HepG2 (cell line): ENCODE measurements around the gene CCT4. TPM values are rescaled to one million over a fixed set of nuclear protein-coding genes. Genes with fewer than 3 reads are reported as not detected.
A peak's percentile ranks its signal among the peaks of the same experiment; 100 is the strongest.
"Not testable (repeated sequence)": the region's sequence is repeated elsewhere in the genome, so short reads cannot be mapped to it uniquely, and the experiment has no call there.

Experiments used
- ATAC-seq: fragments of 200-7000 bp; cut with Tn5 transposase; 3 replicates; pipeline ENCODE4 v1.9.1; 2020; ENCODE audit warnings: mild to moderate bottlenecking, moderate library complexity
- BruUV-seq: library from RNA; stranded (reverse); fragments of 400-500 nt; replicated peaks from 2 replicates; lab custom pipeline; 2021; lab: Mats Ljungman, UMichigan
- CTCF ChIA-PET: fragments of 300-600 bp; formaldehyde crosslinking; extraction: SDS; loops from one replicate; lab custom pipeline; 2021; ENCODE audit warnings: low total read pairs, inconsistent platforms, low intra/inter-chr PET ratio; lab: Yijun Ruan, JAX
- POLR2A ChIA-PET: fragments of 350-600 bp; sonication (Branson Sonifier 250); formaldehyde crosslinking; loops from one replicate; lab custom pipeline; 2020; ENCODE audit warnings: antibody characterized with exemption, inconsistent platforms; lab: Yijun Ruan, JAX
- DNase-seq: peaks from one replicate; pipeline ENCODE4 v3.0.0-alpha.2; 2015; ENCODE audit warnings: low spot score
- FAIRE-seq: peaks from 3 replicates; lab custom pipeline; 2011; peaks lifted over from hg19 to GRCh38; lab: Jason Lieb, UNC
- H2AFZ ChIP-seq: one replicate; pipeline ENCODE4 v1.6.1; 2011; ENCODE audit warnings: low read length, inconsistent platforms
- H3K27ac ChIP-seq: fragments of 300-600 bp; 3 replicates; pipeline ENCODE4 v1.8.0; 2011; ENCODE audit warnings: mixed run types, mild to moderate bottlenecking, mixed read lengths, low read length, inconsistent platforms; ENCODE audit not compliant: insufficient read depth; ENCODE audit errors: extremely low read length
- H3K27me3 ChIP-seq, 2 experiments: fragments of 200-600 bp in 1 of 2; 2 replicates in 1 of 2; 3 replicates in 1 of 2; pipeline versions ENCODE4 v1.6.0 to v1.8.0; 2011; ENCODE audit warnings: low read length in 2 of 2, mild to moderate bottlenecking in 2 of 2, moderate library complexity in 2 of 2, inconsistent platforms in 1 of 2; ENCODE audit not compliant: insufficient read depth in 2 of 2, control insufficient read depth in 1 of 2
- H3K36me3 ChIP-seq, 2 experiments: fragments of 200-600 bp in 1 of 2; replicated peaks in 1 of 2; 2 replicates in 1 of 2; 3 replicates in 1 of 2; pipeline versions ENCODE4 v1.5.1 to v1.8.0; 2011; ENCODE audit warnings: low read length in 2 of 2, inconsistent platforms in 1 of 2; ENCODE audit not compliant: insufficient read depth in 2 of 2, control insufficient read depth in 1 of 2
- H3K4me1 ChIP-seq: 2 replicates; pipeline ENCODE4 v1.5.1; 2012; ENCODE audit warnings: low read length, inconsistent platforms; ENCODE audit not compliant: insufficient read depth
- H3K4me2 ChIP-seq: 2 replicates; pipeline ENCODE4 v1.6.0; 2011; ENCODE audit warnings: low read depth, low read length, inconsistent platforms
- H3K4me3 ChIP-seq, 3 experiments: fragments of 200-600 bp in 1 of 3; sonication (generic), shearing (Covaris generic) in 1 of 3; replicated peaks in 1 of 3; 2 replicates each; pipeline ENCODE4 v1.5.1; 2011 to 2016; ENCODE audit warnings: low read length in 3 of 3, inconsistent platforms in 2 of 3, low read depth in 2 of 3, mild to moderate bottlenecking in 2 of 3, control low read depth in 1 of 3, mixed read lengths in 1 of 3; ENCODE audit not compliant: insufficient read depth in 1 of 3
- H3K79me2 ChIP-seq: one replicate; pipeline ENCODE4 v1.6.1; 2011; ENCODE audit warnings: low read length, inconsistent platforms; ENCODE audit not compliant: insufficient read depth
- H3K9ac ChIP-seq: 2 replicates; pipeline ENCODE4 v1.6.0; 2011; ENCODE audit warnings: mild to moderate bottlenecking, low read depth, low read length, inconsistent platforms; ENCODE audit not compliant: insufficient read depth
- H3K9me3 ChIP-seq: 2 replicates; pipeline ENCODE4 v1.5.1; 2012; ENCODE audit warnings: mild to moderate bottlenecking, low read length
- H4K20me1 ChIP-seq: 2 replicates; pipeline ENCODE4 v1.6.0; 2011; ENCODE audit warnings: inconsistent platforms, mild to moderate bottlenecking, low read length, moderate library complexity; ENCODE audit not compliant: insufficient read depth
- HDAC1 ChIP-seq: sonication (generic); formaldehyde crosslinking; IDR thresholded peaks from 2 replicates; pipeline ENCODE4 v1.5.1; 2020; ENCODE audit warnings: mild to moderate bottlenecking, missing genetic modification reagents
- KAT8 ChIP-seq: IDR thresholded peaks from 2 replicates; pipeline ENCODE4 v1.6.1; 2016; ENCODE audit warnings: missing genetic modification reagents, missing compliant biosample characterization
- ZNF20 ChIP-seq: sonication (generic); formaldehyde crosslinking; IDR thresholded peaks from 2 replicates; pipeline ENCODE4 v1.4.0; 2020; ENCODE audit warnings: mild to moderate bottlenecking, moderate library complexity, missing genetic modification reagents
- ZNF263 ChIP-seq: sonication (generic); formaldehyde crosslinking; IDR thresholded peaks from 2 replicates; pipeline ENCODE4 v1.4.0; 2020; ENCODE audit warnings: missing genetic modification reagents
- ZNF513 ChIP-seq: sonication (generic); formaldehyde crosslinking; conservative IDR thresholded peaks from 2 replicates; pipeline ENCODE4 v1.5.0; 2020; ENCODE audit warnings: missing genetic modification reagents
- ZNF547 ChIP-seq: sonication (generic); formaldehyde crosslinking; IDR thresholded peaks from 2 replicates; pipeline ENCODE4 v1.5.1; 2020; ENCODE audit warnings: mild to moderate bottlenecking, missing genetic modification reagents
- WGBS: methylation state at CpG from one replicate; pipeline ENCODE4 v1.1.6; 2017; ENCODE audit warnings: low lambda C conversion rate; 5-methylcytosine and 5-hydroxymethylcytosine counted together
- in situ Hi-C: cut with HindIII; loops from 2 replicates; pipeline ENCODE4 v1.10.0; 2017; ENCODE audit warnings: low pct_unique_long_range_greater_than_20kb; ENCODE audit not compliant: extremely low pct_ligation_motif_present
- intact Hi-C: fragments of 100-400 bp; cut with micrococcal nuclease; formaldehyde crosslinking; loops from one replicate; pipeline ENCODE4 v1.10.0; 2022; ENCODE audit not compliant: unreplicated experiment
- polyA plus RNA-seq, 8 experiments: library from polyadenylated mRNA; depleted of rRNA in 3 of 8; stranded (reverse) in 7 of 8; unstranded in 1 of 8; fragments of >200 nt; fragmentation: Illumina TruSeq in 4 of 8; extraction: Trizol in 4 of 8; gene quantifications; 2 replicates each; pipeline versions ENCODE4 v1.2.1 to v1.2.3, GENCODE V29; 2011 to 2016; ENCODE audit warnings: low read depth in 4 of 8, missing spikeins in 1 of 8, mixed read lengths in 1 of 8; ENCODE audit not compliant: insufficient read depth in 1 of 8
- total RNA-seq, 5 experiments: library from RNA; depleted of rRNA; stranded (reverse); fragments of >200 nt; fragmentation: Illumina TruSeq; extraction: Trizol; gene quantifications; 2 replicates each; pipeline ENCODE4 v1.2.3, GENCODE V29; 2016; ENCODE audit warnings: low read depth in 1 of 5
- TF ChIP-seq, protein P1 (sequence below): sonication (generic); formaldehyde crosslinking; IDR thresholded peaks from 2 replicates; pipeline ENCODE4 v1.4.0; 2020; ENCODE audit warnings: missing genetic modification reagents, mild to moderate bottlenecking, borderline replicate concordance

CCT4 gene
- total and polyA plus RNA-seq, 2 of the 13 experiments (the other 11 are each of a cell fraction or from before 2014, with no cell fraction given): 138 to 340 TPM

GRCh38 chr2:61851270-61851669 lies 37.2 kb downstream of the CCT4 start:
- H3K4me3 ChIP-seq, DNase-seq, H3K9ac ChIP-seq, H2AFZ ChIP-seq, H3K4me2 ChIP-seq, H3K36me3 ChIP-seq, POLR2A ChIA-PET, H3K27ac ChIP-seq, H4K20me1 ChIP-seq, BruUV-seq, intact Hi-C loops, H3K9me3 ChIP-seq, FAIRE-seq, H3K79me2 ChIP-seq, H3K27me3 ChIP-seq, in situ Hi-C loops, ATAC-seq, CTCF ChIA-PET: not testable (repeated sequence)
- peaks cover 19% of the 10 kb centered on the region for H3K4me1 ChIP-seq
- 94% methylated on average over 10 of the region's 10 CpGs for WGBS

GRCh38 chr2:61845320-61845719 lies 43.1 kb downstream of the CCT4 start:
- Histone ChIP-seq H3K9me3 (no peaks in the 10 kb centered on the region), H3K79me2 (no peaks in the 10 kb centered on the region), H3K4me1 (no peaks in the 10 kb centered on the region), H3K9ac (no peak overlapping the region), H3K4me3 (no peak overlapping the region), H3K4me2 (no peak overlapping the region)
- in situ Hi-C loops (no loop called here), intact Hi-C loops (no loop called here)
- no peak for FAIRE-seq
- 85% methylated on average over 3 of the region's 3 CpGs for WGBS
- DNase-seq: no peak
- CTCF ChIA-PET: no interaction called here
- TF ChIP-seq HDAC1 (CRISPR knock-in tag): no peak
- TF ChIP-seq ZNF513 (CRISPR knock-in tag): no peak
- TF ChIP-seq ZNF20 (CRISPR knock-in tag): no peak
- TF ChIP-seq ZNF547: no peak
- TF ChIP-seq ZNF263 (CRISPR knock-in tag): 0 out of 2 replicates have a peak, but pooled peaks have one; percentile 24
- TF ChIP-seq, protein P1, sequence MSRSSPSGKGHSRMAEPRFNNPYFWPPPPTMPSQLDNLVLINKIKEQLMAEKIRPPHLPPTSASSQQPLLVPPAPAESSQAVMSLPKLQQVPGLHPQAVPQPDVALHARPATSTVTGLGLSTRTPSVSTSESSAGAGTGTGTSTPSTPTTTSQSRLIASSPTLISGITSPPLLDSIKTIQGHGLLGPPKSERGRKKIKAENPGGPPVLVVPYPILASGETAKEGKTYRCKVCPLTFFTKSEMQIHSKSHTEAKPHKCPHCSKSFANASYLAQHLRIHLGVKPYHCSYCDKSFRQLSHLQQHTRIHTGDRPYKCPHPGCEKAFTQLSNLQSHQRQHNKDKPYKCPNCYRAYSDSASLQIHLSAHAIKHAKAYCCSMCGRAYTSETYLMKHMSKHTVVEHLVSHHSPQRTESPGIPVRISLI (CRISPR knock-in tag): no peak
- no peak for TF ChIP-seq KAT8 (CRISPR knock-in tag)
- TF ChIP-seq, all 625 proteins: peak for 1
- no peak overlapping the region for H3K27ac ChIP-seq
- H3K27me3 ChIP-seq: no peaks in the 10 kb centered on the region
- BruUV-seq: no TSS peak
- H4K20me1 ChIP-seq: no peaks in the 10 kb centered on the region
- H2AFZ ChIP-seq: no peak overlapping the region
- POLR2A ChIA-PET: no interaction called here
- no peak for ATAC-seq
- H3K36me3 ChIP-seq: peaks cover 0 to 3% of the 10 kb centered on the region in 2 experiments; a peak in 3 of 5 replicates
